ENCODE data around the gene NCAPD3.

Gene NCAPD3

DNA sequence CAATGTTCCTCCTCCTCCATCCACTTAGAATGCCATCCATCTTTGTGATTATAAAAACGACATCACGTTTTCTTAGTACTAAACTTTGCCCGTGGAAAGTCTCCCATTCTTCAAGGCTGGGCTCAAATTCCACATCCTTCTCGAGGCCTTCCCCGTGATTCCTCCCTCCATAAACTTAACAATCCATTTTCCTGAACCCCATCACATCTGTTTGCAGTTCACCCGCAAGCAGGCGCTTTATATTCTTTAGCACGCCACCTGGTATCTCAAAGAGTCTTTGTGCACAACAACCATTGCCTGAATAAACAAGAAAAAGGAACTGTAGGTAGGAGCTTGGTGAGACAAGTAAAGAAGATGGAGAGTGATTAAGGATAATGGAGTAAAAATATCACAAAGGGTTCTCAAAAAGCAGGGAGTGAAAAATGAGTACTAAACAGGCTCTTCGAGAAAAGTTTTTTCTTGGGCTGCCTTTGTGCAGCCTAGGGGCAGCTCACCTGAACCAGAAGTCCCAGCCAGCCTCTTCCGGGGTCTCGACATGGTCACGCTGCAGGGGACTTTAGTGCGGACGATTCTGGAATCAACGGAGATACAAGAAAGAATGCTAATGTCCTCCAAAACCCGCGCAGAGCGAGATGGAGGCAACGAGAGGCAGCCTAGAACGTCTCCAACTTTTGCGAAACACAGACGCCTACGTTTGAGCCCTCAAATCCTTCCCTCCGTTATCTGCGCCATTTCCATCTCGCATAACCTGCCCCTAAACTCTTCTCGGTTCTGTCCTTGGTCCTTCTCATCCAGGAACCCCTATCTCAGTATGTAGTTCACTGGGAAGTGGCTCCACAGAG is 28.8 kb upstream of the NCAPD3 start:
- Histone ChIP-seq H3K27ac (ENCODE audit: insufficient read depth, low read length, poor library complexity, severe bottlenecking) (peak overlapping the region; percentile 29), H3K9me3 (ENCODE audit: control insufficient read depth, low read length) (no peaks in the 10 kb centered on the region), H3K36me3 (ENCODE audit: control insufficient read depth, insufficient read depth, low read length) (peaks cover 30% of the 10 kb centered on the region), H3K4me1 (ENCODE audit: control insufficient read depth, insufficient read depth, low read length, poor library complexity, severe bottlenecking) (peaks cover 13% of the 10 kb centered on the region), H3K4me3 (ENCODE audit: insufficient read depth, low read depth, low read length, poor library complexity, severe bottlenecking) (peak overlapping the region; percentile 70), H3K27me3 (replicated peaks; ENCODE audit: control insufficient read depth, insufficient read depth, low read length, poor library complexity, severe bottlenecking) (no peaks in the 10 kb centered on the region)
- DNase-seq, result no peak

GRCh38 chr11:134250675-134251074 is 26.9 kb upstream of the NCAPD3 start:
- Histone ChIP-seq H3K27ac (ENCODE audit: insufficient read depth, low read length, poor library complexity, severe bottlenecking) (no peak overlapping the region), H3K36me3 (ENCODE audit: control insufficient read depth, insufficient read depth, low read length) (peaks cover 40% of the 10 kb centered on the region)
- no peak for DNase-seq

GRCh38 chr11:134250246-134250645 is 26.5 kb upstream of the NCAPD3 start:
- Histone ChIP-seq H3K27ac (ENCODE audit: insufficient read depth, low read length, poor library complexity, severe bottlenecking) (no peak overlapping the region), H3K4me1 (ENCODE audit: control insufficient read depth, insufficient read depth, low read length, poor library complexity, severe bottlenecking) (peaks cover 13% of the 10 kb centered on the region), H3K36me3 (ENCODE audit: control insufficient read depth, insufficient read depth, low read length) (peaks cover 43% of the 10 kb centered on the region), H3K4me3 (ENCODE audit: insufficient read depth, low read depth, low read length, poor library complexity, severe bottlenecking) (no peak overlapping the region), H3K27me3 (replicated peaks; ENCODE audit: control insufficient read depth, insufficient read depth, low read length, poor library complexity, severe bottlenecking) (no peaks in the 10 kb centered on the region), H3K9me3 (ENCODE audit: control insufficient read depth, low read length) (no peaks in the 10 kb centered on the region)
- DNase-seq, result no peak

More at GRCh38 chr11:134250675-134251074, 26.9 kb upstream of the NCAPD3 start:
- Histone ChIP-seq H3K27me3 (replicated peaks; ENCODE audit: control insufficient read depth, insufficient read depth, low read length, poor library complexity, severe bottlenecking) (no peaks in the 10 kb centered on the region), H3K9me3 (ENCODE audit: control insufficient read depth, low read length) (no peaks in the 10 kb centered on the region), H3K4me3 (ENCODE audit: insufficient read depth, low read depth, low read length, poor library complexity, severe bottlenecking) (no peak overlapping the region), H3K4me1 (ENCODE audit: control insufficient read depth, insufficient read depth, low read length, poor library complexity, severe bottlenecking) (peaks cover 13% of the 10 kb centered on the region)

- H3K9me3 ChIP-seq (ENCODE audit: control insufficient read depth, low read length), result no peaks in the 10 kb centered on the region
- no peak overlapping the region for H3K4me3 ChIP-seq (ENCODE audit: insufficient read depth, low read depth, low read length, poor library complexity, severe bottlenecking)
- no peaks in the 10 kb centered on the region for H3K27me3 ChIP-seq (replicated peaks; ENCODE audit: control insufficient read depth, insufficient read depth, low read length, poor library complexity, severe bottlenecking)
- H3K27ac ChIP-seq (ENCODE audit: insufficient read depth, low read length, poor library complexity, severe bottlenecking), result no peak overlapping the region
- peaks cover 11% of the 10 kb centered on the region for H3K4me1 ChIP-seq (ENCODE audit: control insufficient read depth, insufficient read depth, low read length, poor library complexity, severe bottlenecking)
- no peak for DNase-seq
- H3K36me3 ChIP-seq (ENCODE audit: control insufficient read depth, insufficient read depth, low read length), result peaks cover 54% of the 10 kb centered on the region
Measured at GRCh38 chr11:134248910-134249480, 25.2 kb upstream of the NCAPD3 start.

- no peaks in the 10 kb centered on the region for H3K4me1 ChIP-seq (ENCODE audit: control insufficient read depth, insufficient read depth, low read length, poor library complexity, severe bottlenecking)
- no peak for DNase-seq
- H3K4me3 ChIP-seq (ENCODE audit: insufficient read depth, low read depth, low read length, poor library complexity, severe bottlenecking), result no peak overlapping the region
- H3K36me3 ChIP-seq (ENCODE audit: control insufficient read depth, insufficient read depth, low read length), result peaks cover 67% of the 10 kb centered on the region
- no peaks in the 10 kb centered on the region for H3K27me3 ChIP-seq (replicated peaks; ENCODE audit: control insufficient read depth, insufficient read depth, low read length, poor library complexity, severe bottlenecking)
- no peaks in the 10 kb centered on the region for H3K9me3 ChIP-seq (ENCODE audit: control insufficient read depth, low read length)
- H3K27ac ChIP-seq (ENCODE audit: insufficient read depth, low read length, poor library complexity, severe bottlenecking), result no peak overlapping the region
Measured at GRCh38 chr11:134246678-134247077, 22.9 kb upstream of the NCAPD3 start.

- peaks cover 73% of the 10 kb centered on the region for H3K36me3 ChIP-seq (ENCODE audit: control insufficient read depth, insufficient read depth, low read length)
Measured at GRCh38 chr11:134246100-134246499, 22.3 kb upstream of the NCAPD3 start.

GRCh38 chr11:134245434-134245833 is 21.7 kb upstream of the NCAPD3 start:
- H3K27me3 ChIP-seq (replicated peaks; ENCODE audit: control insufficient read depth, insufficient read depth, low read length, poor library complexity, severe bottlenecking), result no peaks in the 10 kb centered on the region
- no peaks in the 10 kb centered on the region for H3K9me3 ChIP-seq (ENCODE audit: control insufficient read depth, low read length)
- peaks cover 75% of the 10 kb centered on the region for H3K36me3 ChIP-seq (ENCODE audit: control insufficient read depth, insufficient read depth, low read length)
- no peaks in the 10 kb centered on the region for H3K4me1 ChIP-seq (ENCODE audit: control insufficient read depth, insufficient read depth, low read length, poor library complexity, severe bottlenecking)
- no peak overlapping the region for H3K27ac ChIP-seq (ENCODE audit: insufficient read depth, low read length, poor library complexity, severe bottlenecking)
- DNase-seq, result no peak
- H3K4me3 ChIP-seq (ENCODE audit: insufficient read depth, low read depth, low read length, poor library complexity, severe bottlenecking), result no peak overlapping the region

More at GRCh38 chr11:134246100-134246499, 22.3 kb upstream of the NCAPD3 start:
- no peaks in the 10 kb centered on the region for H3K27me3 ChIP-seq (replicated peaks; ENCODE audit: control insufficient read depth, insufficient read depth, low read length, poor library complexity, severe bottlenecking)
- no peak overlapping the region for H3K4me3 ChIP-seq (ENCODE audit: insufficient read depth, low read depth, low read length, poor library complexity, severe bottlenecking)
- H3K27ac ChIP-seq (ENCODE audit: insufficient read depth, low read length, poor library complexity, severe bottlenecking), result no peak overlapping the region
- no peak for DNase-seq
- no peaks in the 10 kb centered on the region for H3K4me1 ChIP-seq (ENCODE audit: control insufficient read depth, insufficient read depth, low read length, poor library complexity, severe bottlenecking)
- H3K9me3 ChIP-seq (ENCODE audit: control insufficient read depth, low read length), result no peaks in the 10 kb centered on the region

DNA sequence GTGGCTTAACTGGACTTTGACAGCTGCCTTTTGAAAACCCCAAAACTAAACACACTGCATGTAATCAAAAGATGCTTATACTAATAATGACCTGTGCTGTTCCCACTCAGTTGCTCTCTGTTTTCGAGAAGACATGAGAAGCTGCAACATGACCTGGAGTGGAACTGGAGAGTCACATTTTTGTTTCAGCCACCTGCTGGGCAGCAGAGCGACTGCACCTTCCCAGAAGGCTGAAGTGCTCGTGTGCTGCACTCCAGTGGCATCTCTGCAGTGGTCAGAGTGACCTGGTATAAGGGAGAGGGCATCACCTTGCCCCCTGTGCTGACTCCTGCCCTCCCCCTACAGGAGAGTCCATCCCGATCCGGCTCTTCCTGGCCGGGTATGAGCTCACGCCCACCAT is 20.8 kb upstream of the NCAPD3 start:
- no peak overlapping the region for H3K27ac ChIP-seq (ENCODE audit: insufficient read depth, low read length, poor library complexity, severe bottlenecking)
- H3K27me3 ChIP-seq (replicated peaks; ENCODE audit: control insufficient read depth, insufficient read depth, low read length, poor library complexity, severe bottlenecking), result no peaks in the 10 kb centered on the region
- H3K4me3 ChIP-seq (ENCODE audit: insufficient read depth, low read depth, low read length, poor library complexity, severe bottlenecking), result no peak overlapping the region
- H3K9me3 ChIP-seq (ENCODE audit: control insufficient read depth, low read length), result no peaks in the 10 kb centered on the region
- DNase-seq, result no peak
- H3K4me1 ChIP-seq (ENCODE audit: control insufficient read depth, insufficient read depth, low read length, poor library complexity, severe bottlenecking), result no peaks in the 10 kb centered on the region
- peaks cover 72% of the 10 kb centered on the region for H3K36me3 ChIP-seq (ENCODE audit: control insufficient read depth, insufficient read depth, low read length)

GRCh38 chr11:134243913-134244312 is 20.1 kb upstream of the NCAPD3 start:
- H3K36me3 ChIP-seq (ENCODE audit: control insufficient read depth, insufficient read depth, low read length), result peaks cover 73% of the 10 kb centered on the region
- H3K27ac ChIP-seq (ENCODE audit: insufficient read depth, low read length, poor library complexity, severe bottlenecking), result no peak overlapping the region
- no peaks in the 10 kb centered on the region for H3K27me3 ChIP-seq (replicated peaks; ENCODE audit: control insufficient read depth, insufficient read depth, low read length, poor library complexity, severe bottlenecking)
- DNase-seq, result no peak
- H3K4me1 ChIP-seq (ENCODE audit: control insufficient read depth, insufficient read depth, low read length, poor library complexity, severe bottlenecking), result no peaks in the 10 kb centered on the region
- H3K9me3 ChIP-seq (ENCODE audit: control insufficient read depth, low read length), result no peaks in the 10 kb centered on the region
- H3K4me3 ChIP-seq (ENCODE audit: insufficient read depth, low read depth, low read length, poor library complexity, severe bottlenecking), result no peak overlapping the region

DNA sequence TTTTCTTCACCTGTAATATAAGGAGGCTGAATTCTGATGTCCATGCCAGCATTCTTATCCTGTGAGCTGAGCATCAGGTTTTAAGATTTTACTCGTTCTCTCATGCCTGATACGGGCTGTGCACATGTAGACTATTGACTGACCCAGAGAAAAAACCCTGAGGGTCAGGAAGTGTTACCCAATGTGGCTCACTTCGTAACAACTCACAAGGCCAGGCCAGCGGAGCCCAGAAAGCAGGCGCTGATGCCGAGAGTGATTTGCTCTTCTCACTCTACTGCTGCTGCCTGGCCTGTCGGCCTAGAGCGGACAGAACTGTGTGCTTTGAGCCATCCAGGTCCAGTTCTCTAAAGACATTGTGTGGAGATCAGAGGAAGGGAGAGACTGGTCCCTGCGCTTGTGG is 18.6 kb upstream of the NCAPD3 start:
- H3K27me3 ChIP-seq (replicated peaks; ENCODE audit: control insufficient read depth, insufficient read depth, low read length, poor library complexity, severe bottlenecking), result no peaks in the 10 kb centered on the region
- DNase-seq, result no peak
- no peaks in the 10 kb centered on the region for H3K4me1 ChIP-seq (ENCODE audit: control insufficient read depth, insufficient read depth, low read length, poor library complexity, severe bottlenecking)
- no peaks in the 10 kb centered on the region for H3K9me3 ChIP-seq (ENCODE audit: control insufficient read depth, low read length)
- H3K4me3 ChIP-seq (ENCODE audit: insufficient read depth, low read depth, low read length, poor library complexity, severe bottlenecking), result no peak overlapping the region
- no peak overlapping the region for H3K27ac ChIP-seq (ENCODE audit: insufficient read depth, low read length, poor library complexity, severe bottlenecking)
- H3K36me3 ChIP-seq (ENCODE audit: control insufficient read depth, insufficient read depth, low read length), result peaks cover 59% of the 10 kb centered on the region
